ENCODE data around the gene NTRK3.
A peak's percentile ranks its signal among the peaks of the same experiment; 100 is the strongest.
"Not testable (repeated sequence)": the region's sequence is repeated elsewhere in the genome, so short reads cannot be mapped to it uniquely, and the experiment has no call there.

Gene NTRK3

GRCh38 chr15:87866961-87867360 lies 389.6 kb downstream of the NTRK3 start:
- Mint-ChIP-seq H3K4me3 (no peak overlapping the region), H3K27ac (no peak overlapping the region), H3K9me3 (peaks cover 0 to 6% of the 10 kb centered on the region in 2 donors), H3K27me3 (peaks cover 8% of the 10 kb centered on the region), H3K4me1 (no peaks in the 10 kb centered on the region)
- ATAC-seq (no peak), DNase-seq (no peak)

DNA sequence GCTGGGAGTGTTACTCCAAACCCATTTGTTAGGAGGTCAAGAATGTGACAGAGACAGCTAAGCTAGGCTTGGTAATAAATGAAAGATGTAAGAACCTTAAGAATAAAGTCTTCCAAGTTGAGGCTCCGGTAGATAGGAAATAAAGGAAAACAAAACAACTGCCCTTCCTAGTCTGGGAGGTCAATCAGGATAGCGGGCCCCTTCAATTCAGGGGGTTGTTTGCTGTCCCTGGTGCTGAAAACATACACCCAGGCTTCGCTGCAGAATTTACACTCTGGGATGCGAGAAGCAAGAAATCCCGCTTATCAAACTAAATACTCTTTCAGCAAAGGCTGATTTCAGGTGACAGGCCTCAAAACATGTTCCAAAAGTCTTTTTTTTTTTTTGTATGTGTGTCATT lies 393.4 kb downstream of the NTRK3 start:
- H3K4me1 Mint-ChIP-seq, result no peaks in the 10 kb centered on the region
- H3K4me3 Mint-ChIP-seq, result no peak overlapping the region
- peaks cover 8% of the 10 kb centered on the region for H3K27me3 Mint-ChIP-seq
- no peak for ATAC-seq
- H3K9me3 Mint-ChIP-seq, result peaks cover 0 to 6% of the 10 kb centered on the region in 2 donors
- H3K27ac Mint-ChIP-seq, result no peak overlapping the region
- DNase-seq, result no peak

GRCh38 chr15:87860743-87861142 lies 395.8 kb downstream of the NTRK3 start:
- peaks cover 0 to 6% of the 10 kb centered on the region in 2 donors for H3K9me3 Mint-ChIP-seq
- no peak overlapping the region for H3K4me3 Mint-ChIP-seq
- no peak for DNase-seq
- H3K4me1 Mint-ChIP-seq, result no peaks in the 10 kb centered on the region
- peaks cover 4% of the 10 kb centered on the region for H3K27me3 Mint-ChIP-seq
- no peak for ATAC-seq
- no peak overlapping the region for H3K27ac Mint-ChIP-seq

DNA sequence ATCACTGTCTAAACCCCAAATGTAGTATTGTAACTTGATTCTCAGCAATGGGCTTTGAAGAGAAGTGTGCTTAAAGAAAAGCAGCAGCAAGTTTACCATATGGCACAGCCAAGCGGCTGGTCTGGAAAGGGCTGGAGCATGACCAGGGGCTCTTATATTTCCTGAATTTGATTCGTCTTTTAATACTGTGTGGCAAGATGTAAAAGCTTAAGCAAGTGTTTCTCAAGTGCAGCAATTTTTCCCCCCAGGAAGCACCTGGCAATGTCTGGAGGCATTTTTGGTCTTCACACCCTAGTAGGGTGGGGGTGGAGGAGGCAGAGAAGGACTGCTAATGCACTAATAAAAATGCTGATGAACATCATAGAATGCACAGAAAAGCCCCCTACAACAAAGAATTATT lies 397.9 kb downstream of the NTRK3 start:
- Mint-ChIP-seq H3K4me1 (no peaks in the 10 kb centered on the region), H3K9me3 (peaks cover 0 to under 1% of the 10 kb centered on the region in 2 donors), H3K4me3 (no peak overlapping the region), H3K27ac (no peak overlapping the region), H3K27me3 (no peaks in the 10 kb centered on the region)
- ATAC-seq, result no peak
- DNase-seq, result no peak

DNA sequence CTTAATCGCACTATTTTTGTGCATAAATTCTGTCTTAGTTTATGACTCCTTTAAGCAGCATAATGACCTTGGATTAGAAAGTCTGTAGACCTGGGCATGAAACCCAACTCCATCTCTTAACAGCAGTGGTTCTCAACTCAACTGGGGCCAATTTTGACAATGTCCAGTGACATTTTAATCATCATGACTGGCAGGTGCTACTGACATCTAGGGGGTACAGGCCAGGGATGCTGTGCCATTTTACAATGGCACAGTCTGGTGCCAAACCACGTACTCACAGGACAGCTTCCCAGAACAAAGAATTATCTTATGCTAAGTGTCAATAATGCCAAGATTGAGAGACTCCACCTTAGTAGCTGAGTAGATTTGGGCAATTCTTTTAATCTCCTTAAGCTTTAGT lies 405.0 kb downstream of the NTRK3 start:
- ATAC-seq (no peak), DNase-seq (no peak)
- H3K27me3 Mint-ChIP-seq, result no peaks in the 10 kb centered on the region
- H3K4me3 Mint-ChIP-seq, result no peak overlapping the region
- no peaks in the 10 kb centered on the region for H3K9me3 Mint-ChIP-seq
- no peak overlapping the region for H3K27ac Mint-ChIP-seq
- H3K4me1 Mint-ChIP-seq, result no peaks in the 10 kb centered on the region

- ATAC-seq (no peak), DNase-seq (no peak)
- no peaks in the 10 kb centered on the region for H3K9me3 Mint-ChIP-seq
- no peaks in the 10 kb centered on the region for H3K4me1 Mint-ChIP-seq
- H3K4me3 Mint-ChIP-seq, result no peak overlapping the region
- no peak overlapping the region for H3K27ac Mint-ChIP-seq
- no peaks in the 10 kb centered on the region for H3K27me3 Mint-ChIP-seq
These were observed 405.6 kb downstream of the NTRK3 start for GRCh38 chr15:87850916-87851315.

- Mint-ChIP-seq H3K27ac (no peak overlapping the region), H3K9me3 (no peaks in the 10 kb centered on the region), H3K4me3 (no peak overlapping the region), H3K27me3 (no peaks in the 10 kb centered on the region), H3K4me1 (no peaks in the 10 kb centered on the region)
- no peak for ATAC-seq
- no peak for DNase-seq
These were observed 407.4 kb downstream of the NTRK3 start for GRCh38 chr15:87849181-87849580.

- DNase-seq (no peak), ATAC-seq (no peak)
- Mint-ChIP-seq H3K27me3 (no peaks in the 10 kb centered on the region), H3K27ac (no peak overlapping the region), H3K9me3 (no peaks in the 10 kb centered on the region), H3K4me1 (no peaks in the 10 kb centered on the region), H3K4me3 (no peak overlapping the region)
These were observed 408.5 kb downstream of the NTRK3 start for GRCh38 chr15:87848012-87848411.

DNA sequence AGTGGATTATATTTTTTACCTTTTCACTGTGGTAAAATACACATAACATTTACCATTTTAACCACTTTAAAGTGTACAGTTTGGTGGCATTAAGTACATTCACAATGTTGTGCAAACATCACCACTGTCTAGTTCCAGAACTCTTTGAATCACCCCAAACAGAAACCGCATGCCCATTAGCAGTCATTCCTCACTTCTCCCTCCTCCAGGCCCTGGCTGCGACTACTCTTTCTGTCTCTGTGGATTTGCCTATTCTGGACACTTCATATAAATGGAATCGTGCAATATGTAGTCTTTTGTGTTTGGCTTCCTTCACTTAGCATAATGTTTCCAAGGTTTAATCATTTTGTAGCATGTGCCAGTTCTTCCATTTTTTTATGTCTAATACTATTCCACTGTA lies 409.8 kb downstream of the NTRK3 start:
- no peak for ATAC-seq

DNA sequence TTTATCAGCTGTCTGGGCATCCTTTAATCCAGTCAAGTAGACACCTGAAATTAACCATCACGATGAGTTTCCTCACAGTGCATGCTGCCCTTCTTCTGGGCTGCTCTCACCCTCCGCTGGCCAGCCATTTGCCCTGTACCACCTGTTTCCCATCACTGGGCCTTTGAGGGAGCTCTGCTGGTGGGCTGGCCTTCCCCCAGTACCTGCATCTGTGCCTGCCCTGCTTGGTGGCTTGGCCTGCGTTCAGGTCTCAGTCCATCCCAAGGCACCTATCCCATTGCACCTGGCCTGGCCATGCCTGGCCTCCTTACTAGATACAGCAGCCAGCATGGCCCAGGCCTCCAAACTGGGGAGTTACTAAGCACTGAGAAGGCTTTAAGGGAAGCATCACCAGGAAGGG lies 413.2 kb downstream of the NTRK3 start:
- no peak overlapping the region for H3K4me3 Mint-ChIP-seq
- no peak for DNase-seq
- no peak for ATAC-seq
- H3K27ac Mint-ChIP-seq, result no peak overlapping the region
- H3K4me1 Mint-ChIP-seq, result no peaks in the 10 kb centered on the region
- H3K9me3 Mint-ChIP-seq, result peaks cover 5 to 12% of the 10 kb centered on the region in 2 donors
- no peaks in the 10 kb centered on the region for H3K27me3 Mint-ChIP-seq

More for the DNA sequence above, 409.8 kb downstream of the NTRK3 start:
- DNase-seq, result no peak
- Mint-ChIP-seq H3K27ac (no peak overlapping the region), H3K4me3 (no peak overlapping the region), H3K27me3 (no peaks in the 10 kb centered on the region), H3K9me3 (peaks cover 3 to 5% of the 10 kb centered on the region in 2 donors), H3K4me1 (no peaks in the 10 kb centered on the region)

DNA sequence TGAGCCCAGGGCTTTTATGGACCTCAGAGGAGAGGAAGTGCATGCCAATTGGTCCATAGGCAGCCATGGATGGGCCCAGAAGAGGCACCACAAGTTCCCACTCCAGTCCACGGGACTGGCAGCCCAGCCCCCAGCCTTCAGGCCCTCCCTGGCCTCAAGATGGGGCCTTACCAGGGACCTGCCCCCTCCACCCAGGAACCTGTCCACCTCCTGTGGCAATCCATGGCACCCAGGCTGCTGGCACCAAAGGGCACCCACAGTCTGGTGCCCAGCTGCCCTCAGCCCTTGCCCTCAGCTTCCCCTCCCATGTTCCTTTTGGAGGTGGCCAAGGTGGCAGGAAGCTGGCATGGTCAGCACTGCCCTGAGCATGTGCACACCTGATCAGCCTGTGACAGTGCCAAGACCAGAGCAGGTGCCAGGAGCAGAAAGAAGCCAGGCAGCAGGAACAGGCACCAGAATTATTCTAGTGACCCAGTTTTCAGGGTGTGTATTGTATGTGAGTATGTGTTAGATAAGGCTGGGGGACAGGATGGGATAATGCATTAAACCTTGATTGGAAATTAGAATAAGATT lies 415.0 kb downstream of the NTRK3 start:
- no peak for ATAC-seq
- peaks cover 5 to 18% of the 10 kb centered on the region in 2 donors for H3K9me3 Mint-ChIP-seq
- no peaks in the 10 kb centered on the region for H3K4me1 Mint-ChIP-seq
- H3K27ac Mint-ChIP-seq, result peak overlapping the region in 1 of 2 donors; percentile 90
- H3K27me3 Mint-ChIP-seq, result no peaks in the 10 kb centered on the region
- no peak for DNase-seq
- no peak overlapping the region for H3K4me3 Mint-ChIP-seq

GRCh38 chr15:87835830-87836229 lies 420.7 kb downstream of the NTRK3 start:
- not testable (repeated sequence) for H3K4me3 Mint-ChIP-seq, H3K27ac Mint-ChIP-seq, DNase-seq, ATAC-seq, H3K9me3 Mint-ChIP-seq, H3K4me1 Mint-ChIP-seq, H3K27me3 Mint-ChIP-seq

DNA sequence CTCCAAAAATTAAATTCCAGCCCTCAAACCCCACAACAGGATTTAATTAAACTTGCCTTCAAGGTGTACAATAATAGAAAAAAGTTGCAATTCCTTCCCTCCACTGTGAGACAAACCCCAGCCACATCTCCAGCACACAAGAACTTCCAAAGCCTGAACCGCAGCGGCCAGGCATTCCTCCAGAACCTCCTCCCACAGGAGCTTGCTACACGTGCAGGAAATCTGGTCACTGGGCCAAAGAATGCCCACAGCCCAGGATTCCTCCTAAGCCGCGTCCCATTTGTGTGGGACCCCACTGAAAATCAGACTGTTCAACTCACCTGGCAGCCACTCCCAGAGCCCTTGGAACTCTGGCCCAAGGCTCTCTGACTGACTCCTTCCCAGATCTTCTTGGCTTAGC lies 423.2 kb downstream of the NTRK3 start:
- not testable (repeated sequence) for H3K27ac Mint-ChIP-seq, DNase-seq, ATAC-seq, H3K4me3 Mint-ChIP-seq, H3K27me3 Mint-ChIP-seq, H3K4me1 Mint-ChIP-seq, H3K9me3 Mint-ChIP-seq

DNA sequence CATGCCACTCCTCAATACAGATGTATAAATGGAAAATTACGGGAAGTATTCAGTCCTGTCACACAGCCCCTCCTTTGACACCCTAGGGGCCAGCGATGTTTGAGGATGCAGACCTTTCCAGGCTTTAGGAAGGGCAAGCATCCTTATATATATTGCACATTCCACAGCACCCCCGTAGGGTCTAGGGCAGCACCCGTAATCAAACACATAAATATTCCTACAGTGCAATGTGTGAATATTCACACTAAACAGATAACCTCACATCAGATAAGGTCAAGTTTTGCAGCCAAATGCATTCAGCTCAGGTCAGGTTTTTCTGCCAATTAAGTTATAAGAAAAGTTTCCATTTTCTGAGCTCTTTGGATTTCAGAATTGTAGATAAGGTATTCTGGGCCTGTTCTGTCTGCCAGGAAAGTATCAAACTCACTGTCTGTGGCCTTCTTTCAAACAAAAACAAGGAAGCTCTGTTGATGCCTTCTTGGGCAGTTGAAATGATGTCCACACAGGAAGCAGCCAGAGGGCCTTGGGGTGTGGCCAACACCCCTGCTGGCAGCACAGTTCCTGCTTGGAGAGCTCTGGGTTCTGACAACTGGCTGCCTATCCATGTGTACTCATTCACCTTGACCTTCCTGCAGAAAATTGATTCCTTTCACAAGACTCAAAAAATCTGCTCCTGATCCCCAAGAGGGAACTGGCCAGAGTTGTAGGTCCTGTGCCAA lies 427.0 kb downstream of the NTRK3 start:
- ATAC-seq (no peak), DNase-seq (no peak)
- Mint-ChIP-seq H3K27ac (no peak overlapping the region), H3K4me1 (no peaks in the 10 kb centered on the region), H3K27me3 (peaks cover 28% of the 10 kb centered on the region), H3K4me3 (no peak overlapping the region), H3K9me3 (peaks cover 0 to 7% of the 10 kb centered on the region in 2 donors)

DNA sequence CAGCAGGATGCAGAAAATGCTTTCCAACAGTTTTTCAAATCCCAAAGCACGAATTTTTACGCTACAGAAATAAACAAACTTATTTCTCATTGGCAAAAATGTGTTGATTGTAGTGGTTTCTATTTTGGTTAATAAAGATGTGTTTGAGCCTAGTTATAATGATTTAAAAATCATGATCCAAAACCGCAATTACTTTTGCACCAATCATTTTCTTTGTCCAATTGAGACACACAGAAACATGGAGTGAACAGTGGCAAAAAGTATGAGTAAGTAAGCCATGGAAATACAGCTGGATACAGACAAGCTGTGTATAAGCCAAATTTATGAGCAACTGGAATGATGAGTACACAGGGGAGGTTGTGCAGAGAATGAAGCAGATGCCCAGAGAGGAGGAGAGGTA lies 427.9 kb downstream of the NTRK3 start:
- Mint-ChIP-seq H3K27me3 (peaks cover 29% of the 10 kb centered on the region), H3K27ac (no peak overlapping the region), H3K4me1 (no peaks in the 10 kb centered on the region), H3K9me3 (peaks cover 0 to 7% of the 10 kb centered on the region in 2 donors), H3K4me3 (no peak overlapping the region)
- no peak for ATAC-seq
- DNase-seq, result no peak

- H3K27ac Mint-ChIP-seq, result no peak overlapping the region
These were observed 429.4 kb downstream of the NTRK3 start for GRCh38 chr15:87827131-87827530.

More at GRCh38 chr15:87827131-87827530, 429.4 kb downstream of the NTRK3 start:
- ATAC-seq (no peak), DNase-seq (no peak)
- Mint-ChIP-seq H3K4me1 (no peaks in the 10 kb centered on the region), H3K4me3 (no peak overlapping the region), H3K9me3 (peaks cover 0 to 7% of the 10 kb centered on the region in 2 donors), H3K27me3 (peaks cover 26% of the 10 kb centered on the region)

Measured in stimulated activated naive CD8-positive, alpha-beta T cell treated with anti-CD3 and anti-CD28 coated beads, Interleukin-15, amount 100 ng/mL, for 72 hours (primary cell).